ENCODE measurements around the gene PYGB.
"Not testable (repeated sequence)": the region's sequence is repeated elsewhere in the genome, so short reads cannot be mapped to it uniquely, and the experiment has no call there.

PYGB gene

GRCh38 chr20:25314497-25315417 is 66.9 kb downstream of the PYGB start:
- DNase-seq (ENCODE audit: low spot score) = no peak

GRCh38 chr20:25315418-25316210 is 67.7 kb downstream of the PYGB start:
- no peak for DNase-seq (ENCODE audit: low spot score)

- DNase-seq (ENCODE audit: low spot score) = no peak
Measured at GRCh38 chr20:25316506-25317190, 68.8 kb downstream of the PYGB start.

- DNase-seq (ENCODE audit: low spot score) = no peak
Measured at GRCh38 chr20:25317351-25318075, 69.6 kb downstream of the PYGB start.

GRCh38 chr20:25318471-25319240 is 70.8 kb downstream of the PYGB start:
- no peak for DNase-seq (ENCODE audit: low spot score)

GRCh38 chr20:25319241-25320034 is 71.6 kb downstream of the PYGB start:
- DNase-seq (ENCODE audit: low spot score) = no peak

- DNase-seq (ENCODE audit: low spot score) = no peak
Measured at GRCh38 chr20:25320035-25320800, 72.3 kb downstream of the PYGB start.

- no peak for DNase-seq (ENCODE audit: low spot score)
Measured at GRCh38 chr20:25321262-25321831, 73.5 kb downstream of the PYGB start.

- DNase-seq (ENCODE audit: low spot score) = no peak
Measured at GRCh38 chr20:25321991-25322390, 74.1 kb downstream of the PYGB start.

- no peak for DNase-seq (ENCODE audit: low spot score)
Measured at GRCh38 chr20:25323496-25324246, 75.8 kb downstream of the PYGB start.

- DNase-seq (ENCODE audit: low spot score) = no peak
Measured at GRCh38 chr20:25324412-25324811, 76.5 kb downstream of the PYGB start.

- no peak for DNase-seq (ENCODE audit: low spot score)
Measured at GRCh38 chr20:25325073-25325472, 77.2 kb downstream of the PYGB start.

GRCh38 chr20:25325997-25326396 is 78.1 kb downstream of the PYGB start:
- DNase-seq (ENCODE audit: low spot score) = no peak

- DNase-seq (ENCODE audit: low spot score) = no peak
Measured at GRCh38 chr20:25327521-25328235, 79.8 kb downstream of the PYGB start.

- DNase-seq (ENCODE audit: low spot score) = no peak
Measured at GRCh38 chr20:25328954-25329498, 81.1 kb downstream of the PYGB start.

GRCh38 chr20:25334972-25335371 is 87.1 kb downstream of the PYGB start:
- DNase-seq (ENCODE audit: low spot score) = not testable (repeated sequence)
